HCT116 (cell line): ENCODE data around the gene TRAF3IP1.

Experiments
- POLR2AphosphoS5 ChIP-seq: IDR thresholded peaks from 2 replicates; pipeline ENCODE4 v1.6.1; 2011; ENCODE audit warnings: mild to moderate bottlenecking, low read depth, low read length, moderate library complexity
- REST ChIP-seq: IDR thresholded peaks from 2 replicates; pipeline ENCODE4 v1.6.1; 2012; ENCODE audit warnings: low read depth

- TF ChIP-seq REST = no peak
- no peak for TF ChIP-seq POLR2AphosphoS5
Measured at GRCh38 chr2:238359403-238359802, 39.1 kb downstream of the TRAF3IP1 start.
